NCI-H2227 treated with DMSO at 0.1 percent for 48 hours (cell line): Measurements from ENCODE around the gene NR1I2.

Experiments used
- DNase-seq: peaks from one replicate; lab custom pipeline; 2025; lab: John Stamatoyannopoulos, UW

Gene NR1I2

GRCh38 chr3:119781330-119782198 is at the start of gene NR1I2:
TSS of gene NR1I2 (plus strand) at chr3:119782101.
- no peak for DNase-seq

- no peak for DNase-seq
Observed at GRCh38 chr3:119733812-119734211, 48.1 kb upstream of the NR1I2 start.

DNA sequence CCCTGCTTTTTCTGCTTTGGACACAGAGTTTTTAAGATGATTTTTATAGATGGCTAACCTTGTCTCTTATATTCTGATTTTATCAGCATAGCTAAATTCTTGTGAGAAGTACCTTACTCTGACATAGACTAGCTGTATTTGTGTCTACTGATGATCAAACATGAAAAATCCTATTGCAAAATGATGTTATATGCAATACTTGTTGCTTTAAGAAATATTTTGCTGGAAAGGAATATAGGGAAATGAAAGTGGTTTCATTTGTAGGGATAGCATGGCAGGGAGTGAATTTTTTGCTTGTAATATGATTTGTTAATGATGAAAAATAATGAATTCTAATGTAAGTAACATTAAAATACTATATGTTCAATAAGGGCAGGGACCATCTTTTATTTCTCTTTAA is 43.2 kb upstream of the NR1I2 start:
- no peak for DNase-seq

DNA sequence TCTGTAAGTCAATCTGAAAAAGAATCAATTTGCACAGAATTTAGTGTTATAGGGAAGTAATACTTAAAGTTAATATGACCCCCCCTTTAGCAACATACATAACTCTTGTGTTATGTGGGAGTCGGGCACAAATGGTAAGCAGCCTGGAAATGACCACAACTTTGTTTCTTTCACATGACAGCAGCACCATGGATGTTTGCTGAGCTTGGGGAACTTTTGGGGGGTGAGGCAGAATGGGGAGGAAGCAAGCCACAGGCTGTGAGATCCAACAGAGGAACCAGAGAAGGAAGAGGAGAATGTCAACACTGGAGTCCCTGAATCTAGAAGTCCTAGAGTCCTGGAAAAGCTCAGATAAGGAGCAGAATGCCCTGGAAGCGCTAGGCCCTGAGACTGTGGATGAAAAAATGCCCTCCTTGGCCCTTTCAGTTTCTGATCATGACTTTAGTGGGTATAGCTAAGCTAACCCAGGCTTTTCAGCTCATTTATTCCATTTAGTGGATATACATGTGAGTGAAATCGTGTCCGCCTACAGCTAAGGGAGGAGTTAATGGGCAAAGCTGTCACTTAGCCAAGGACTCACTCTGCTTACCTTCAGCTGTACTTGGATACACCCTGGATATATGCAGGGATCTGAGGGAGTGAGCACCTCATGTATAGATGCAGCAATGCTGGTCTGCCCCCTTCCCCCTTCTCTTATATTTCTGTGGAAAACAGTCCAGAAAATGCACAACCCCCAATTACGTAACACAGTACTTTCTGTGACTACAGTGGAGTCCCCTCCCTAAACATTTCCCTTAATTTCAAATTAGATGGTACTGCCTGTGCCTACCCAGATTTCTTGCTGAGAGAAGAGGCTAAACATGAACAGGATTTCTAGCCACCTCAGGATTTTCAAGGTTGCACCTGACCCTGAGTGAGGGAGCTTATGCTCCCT is 40.0 kb upstream of the NR1I2 start:
- DNase-seq, result no peak

DNA sequence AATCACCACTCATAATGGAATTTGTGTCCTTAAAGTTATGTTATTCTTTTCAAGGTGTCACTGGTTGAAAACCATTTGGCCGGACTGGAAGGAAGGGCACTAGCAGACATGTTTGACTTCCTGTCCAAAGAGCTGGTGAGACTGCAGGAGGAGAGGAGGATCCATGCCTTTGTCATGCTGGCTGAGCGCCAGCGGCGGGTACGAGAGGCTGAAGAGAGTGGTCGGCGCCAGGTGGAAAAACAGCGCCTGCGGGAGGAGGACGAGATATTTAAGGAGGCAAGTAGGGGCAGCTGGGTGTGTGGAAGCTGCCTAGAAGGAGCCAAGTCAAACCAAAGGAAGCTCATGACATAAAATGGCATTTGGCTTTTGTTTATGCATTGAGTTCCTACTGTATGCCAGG is 38.0 kb upstream of the NR1I2 start:
- no peak for DNase-seq

GRCh38 chr3:119745942-119746341 is 36.0 kb upstream of the NR1I2 start:
- no peak for DNase-seq

DNA sequence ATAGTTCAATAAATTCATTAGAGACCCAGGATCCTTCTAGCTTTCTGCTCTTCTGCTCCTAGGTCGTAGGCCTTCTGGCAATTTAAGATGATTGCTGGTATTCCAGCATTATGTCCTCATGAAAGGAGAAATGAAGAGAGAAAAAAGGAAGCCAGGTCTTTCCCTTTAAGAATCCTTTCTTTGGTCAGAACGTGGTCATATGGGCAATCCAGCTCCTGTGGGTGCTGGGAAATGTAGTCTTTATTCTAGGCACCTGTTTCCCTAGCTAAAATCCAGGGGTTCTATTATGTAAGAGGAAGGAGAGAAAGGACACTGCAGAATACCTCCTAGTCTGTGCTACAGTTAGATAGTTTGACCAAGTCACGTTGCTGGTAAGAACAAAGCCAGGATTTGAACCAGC is 35.5 kb upstream of the NR1I2 start:
- no peak for DNase-seq

DNA sequence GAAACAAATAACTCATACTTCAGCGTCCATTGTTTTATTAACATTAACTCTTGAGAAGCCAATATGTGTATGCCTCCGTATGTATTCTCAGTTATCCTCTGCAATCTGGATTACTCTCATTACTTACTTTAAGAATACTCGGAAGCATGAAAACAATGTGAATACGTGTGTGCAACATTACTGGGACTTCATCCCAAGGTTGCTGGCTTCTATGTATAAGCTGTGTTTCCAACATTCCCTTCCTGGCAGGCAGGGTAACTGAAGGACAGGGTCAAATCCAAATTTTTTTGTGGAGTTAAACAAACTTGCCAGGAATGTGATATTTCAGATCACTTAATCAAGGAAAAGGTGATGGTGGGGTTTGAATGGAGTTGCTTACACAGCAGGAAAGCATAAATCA is 34.5 kb upstream of the NR1I2 start:
- no peak for DNase-seq

- DNase-seq, result no peak
Observed at GRCh38 chr3:119748991-119749390, 32.9 kb upstream of the NR1I2 start.

DNA sequence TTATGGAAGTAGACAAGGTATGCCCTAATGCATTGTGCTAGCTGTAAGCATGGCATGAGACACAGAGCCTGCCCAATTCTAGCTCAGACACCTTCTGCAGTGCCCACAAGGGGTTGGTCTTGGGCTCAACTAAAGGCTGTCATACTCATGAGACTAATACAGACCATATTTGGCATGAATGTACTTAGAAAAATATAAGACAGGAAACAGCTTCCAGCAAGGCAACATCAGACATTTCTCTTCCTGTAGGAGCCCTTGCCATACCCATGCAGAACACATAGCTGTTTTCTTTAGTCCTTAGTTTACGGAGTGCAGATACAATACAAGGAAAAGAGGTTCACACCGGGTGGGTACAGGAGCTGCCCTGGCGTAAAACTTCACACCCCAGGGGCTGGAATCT is 30.5 kb upstream of the NR1I2 start:
- DNase-seq, result no peak

- DNase-seq, result no peak
Observed at GRCh38 chr3:119759962-119760361, 21.9 kb upstream of the NR1I2 start.

- no peak for DNase-seq
Observed at GRCh38 chr3:119762876-119763275, 19.0 kb upstream of the NR1I2 start.

DNA sequence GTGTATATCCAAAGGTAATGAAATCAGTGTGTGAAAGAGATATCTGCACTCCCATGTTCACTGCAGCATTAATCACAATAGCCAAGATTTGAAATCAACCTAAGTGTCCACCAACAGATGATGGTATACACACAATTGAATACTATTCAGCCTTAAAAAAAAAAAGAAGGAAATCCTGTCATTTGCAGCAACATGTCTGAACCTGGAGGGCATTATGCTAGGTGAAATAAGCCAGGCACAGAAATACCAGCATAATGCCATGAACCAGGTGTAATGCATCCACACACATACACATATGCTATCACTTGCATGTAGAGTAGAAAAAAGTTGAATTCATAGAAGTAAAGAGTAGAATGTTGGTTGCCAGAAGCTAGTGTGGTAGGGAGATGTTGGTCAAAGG is 18.4 kb upstream of the NR1I2 start:
- no peak for DNase-seq

- DNase-seq, result no peak
Observed at GRCh38 chr3:119765239-119765638, 16.7 kb upstream of the NR1I2 start.

- DNase-seq, result no peak
Observed at GRCh38 chr3:119767936-119768601, 13.8 kb upstream of the NR1I2 start.

DNA sequence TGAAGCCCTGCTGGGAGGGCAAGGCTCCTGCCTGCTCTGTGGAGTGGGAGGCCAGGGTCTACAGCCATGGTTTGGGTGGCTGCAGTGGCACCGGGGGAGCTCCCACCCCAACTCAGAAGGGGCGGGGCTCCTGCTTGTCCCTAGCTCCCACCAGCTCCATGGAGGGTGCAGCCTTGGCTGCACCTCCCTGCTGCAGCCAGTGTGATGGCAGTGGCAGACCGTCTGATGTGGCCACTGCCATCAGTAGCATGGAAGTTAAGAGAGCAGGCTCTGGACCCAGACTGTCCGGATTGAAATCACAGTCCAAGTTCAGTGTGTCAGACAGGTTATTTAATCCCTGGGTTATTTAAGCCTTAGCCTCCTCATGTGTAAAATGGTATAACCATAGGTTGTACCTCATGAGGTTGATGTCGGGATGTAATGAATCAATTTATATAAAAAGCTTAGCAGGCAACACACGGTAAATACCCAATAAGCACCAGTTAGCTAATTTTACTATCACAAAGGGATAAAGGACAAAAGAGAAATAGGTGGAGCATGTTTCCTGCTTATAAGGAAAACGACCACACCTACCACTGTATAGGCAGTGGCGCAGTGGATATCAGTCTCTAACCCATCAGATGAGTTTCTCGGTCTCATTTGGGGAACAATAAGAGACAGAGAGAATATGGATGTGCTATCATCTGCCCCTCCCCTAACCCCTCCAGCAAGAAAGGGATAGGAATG is 13.1 kb upstream of the NR1I2 start:
- DNase-seq, result no peak

DNA sequence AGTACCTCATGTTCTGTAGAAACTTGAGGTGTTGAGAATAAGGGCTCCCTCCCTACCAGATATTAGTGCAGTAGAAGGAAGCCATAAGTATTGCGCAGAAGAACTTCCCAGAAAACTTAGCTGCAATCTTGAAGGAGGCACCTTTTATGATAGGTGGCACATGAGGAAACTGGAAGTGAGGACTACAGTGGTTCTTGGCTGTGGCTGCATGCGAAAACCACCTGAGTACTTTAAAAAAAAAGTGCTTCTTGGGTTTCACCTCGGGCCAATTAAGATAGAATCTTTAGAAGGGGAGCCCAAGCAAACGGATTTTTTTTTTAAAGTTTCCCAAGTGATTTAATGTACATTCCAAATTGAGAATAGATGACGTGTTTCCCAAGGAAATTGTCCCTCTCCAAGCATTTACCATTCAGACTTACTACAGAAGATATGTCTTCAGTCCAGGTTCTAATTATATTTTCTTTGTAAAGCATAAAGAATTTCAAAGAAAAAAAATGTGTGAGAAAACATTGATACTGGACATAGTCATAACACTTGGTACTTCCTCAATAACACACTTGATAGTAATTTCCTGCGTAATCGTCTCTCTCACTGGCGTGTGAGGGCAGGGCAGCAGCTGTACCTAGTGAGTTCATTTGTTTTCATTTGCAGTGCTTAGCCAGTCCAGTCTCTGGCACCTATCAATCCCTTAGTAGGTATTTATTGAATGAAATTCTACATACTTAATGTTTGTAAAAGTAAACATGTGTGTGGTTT is 12.3 kb upstream of the NR1I2 start:
- DNase-seq, result no peak

- DNase-seq, result no peak
Observed at GRCh38 chr3:119774444-119774843, 7.5 kb upstream of the NR1I2 start.

DNA sequence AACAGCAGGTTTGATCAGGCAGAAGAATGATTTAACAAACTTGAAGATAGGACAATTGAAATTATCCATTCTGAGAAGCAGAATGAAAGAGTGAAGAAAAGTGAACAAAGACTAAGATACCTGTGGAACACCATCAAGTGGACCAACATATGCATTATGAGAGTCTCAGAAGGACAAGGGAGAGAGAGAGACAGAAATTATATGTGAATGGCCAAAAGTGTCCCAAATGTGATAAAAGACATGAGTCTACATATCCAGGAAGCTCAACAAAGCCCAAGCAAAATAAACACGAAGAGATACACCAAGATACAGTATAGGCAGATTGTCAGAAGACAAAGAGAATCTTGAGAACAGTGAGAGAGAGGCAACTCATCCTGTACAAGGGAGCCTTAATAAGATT is 5.6 kb upstream of the NR1I2 start:
- no peak for DNase-seq

- no peak for DNase-seq
Observed at GRCh38 chr3:119778176-119778575, 3.7 kb upstream of the NR1I2 start.

DNA sequence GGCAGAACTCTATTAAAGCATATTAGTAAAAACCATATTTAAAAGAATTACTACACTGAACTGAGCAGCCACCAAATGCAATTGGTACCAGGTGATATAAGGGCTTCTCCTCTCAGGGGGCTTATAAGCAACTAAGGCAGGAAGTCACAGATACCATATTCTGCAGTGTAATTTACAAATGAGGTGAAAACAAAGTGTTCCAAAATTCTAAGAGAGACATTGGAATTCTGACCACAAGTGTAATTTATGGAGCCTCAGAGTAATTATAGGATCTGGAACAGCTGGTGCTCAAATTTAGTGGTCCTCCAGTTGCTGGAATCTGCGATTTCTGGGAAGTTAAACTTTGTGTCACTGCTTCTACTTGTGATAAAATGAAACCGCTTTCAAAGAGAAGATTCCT is 3.1 kb upstream of the NR1I2 start:
- DNase-seq, result no peak
